DND-41 (cell line): ENCODE measurements around the gene GPR156.

ENCODE experiments used
- ATAC-seq: fragments of 200-7000 bp; cut with Tn5 transposase; 3 replicates; pipeline ENCODE4 v1.9.1; 2021; ENCODE audit warnings: low read depth; ENCODE audit not compliant: insufficient read depth
- DNase-seq: peaks from one replicate; pipeline ENCODE4 v3.0.0-alpha.2; 2020
- H2AFZ ChIP-seq: 2 replicates; pipeline ENCODE4 v1.6.0; 2012; ENCODE audit warnings: low read depth, low read length
- H3K27ac ChIP-seq: 2 replicates; pipeline ENCODE4 v1.5.1; 2012; ENCODE audit warnings: low read length, inconsistent platforms
- H3K27me3 ChIP-seq: fragments of 200-600 bp; sonication (generic); 2 replicates; pipeline ENCODE4 v1.6.0; 2012; ENCODE audit warnings: low read length, mild to moderate bottlenecking, inconsistent platforms; ENCODE audit not compliant: insufficient read depth, poor library complexity
- H3K36me3 ChIP-seq: 2 replicates; pipeline ENCODE4 v1.5.1; 2012; ENCODE audit warnings: low read length, inconsistent platforms; ENCODE audit not compliant: insufficient read depth
- H3K4me1 ChIP-seq: 2 replicates; pipeline ENCODE4 v1.5.1; 2012; ENCODE audit warnings: mild to moderate bottlenecking, low read length; ENCODE audit not compliant: insufficient read depth
- H3K4me2 ChIP-seq: 2 replicates; pipeline ENCODE4 v1.6.0; 2012; ENCODE audit warnings: mild to moderate bottlenecking, moderate library complexity, low read length, inconsistent platforms; ENCODE audit not compliant: insufficient read depth
- H3K4me3 ChIP-seq, 2 experiments: fragments of 200-600 bp in 1 of 2; shearing (Covaris generic) in 1 of 2; 2 replicates each; pipeline ENCODE4 v1.5.1; 2012 to 2016; ENCODE audit warnings: inconsistent platforms in 2 of 2, low read length in 2 of 2, mild to moderate bottlenecking in 2 of 2, low read depth in 1 of 2, moderate library complexity in 1 of 2
- H3K79me2 ChIP-seq: 2 replicates; pipeline ENCODE4 v1.6.0; 2012; ENCODE audit warnings: low read length, inconsistent platforms; ENCODE audit not compliant: insufficient read depth
- H3K9ac ChIP-seq: 2 replicates; pipeline ENCODE4 v1.6.0; 2012; ENCODE audit warnings: low read depth, mild to moderate bottlenecking, inconsistent platforms, low read length, moderate library complexity
- H3K9me3 ChIP-seq: 2 replicates; pipeline ENCODE4 v1.5.1; 2012; ENCODE audit warnings: low read length, moderate library complexity, mild to moderate bottlenecking, inconsistent platforms; ENCODE audit not compliant: insufficient read depth, severe bottlenecking
- H4K20me1 ChIP-seq: 2 replicates; pipeline ENCODE4 v1.6.0; 2012; ENCODE audit warnings: low read length; ENCODE audit not compliant: insufficient read depth
- EZH2 ChIP-seq: IDR thresholded peaks from 3 replicates; pipeline ENCODE4 v1.6.1; 2012; ENCODE audit warnings: borderline replicate concordance, low read depth, mild to moderate bottlenecking, moderate library complexity, low read length, inconsistent platforms; ENCODE audit not compliant: severe bottlenecking
- TF ChIP-seq, protein P1 (sequence below): IDR thresholded peaks from 2 replicates; pipeline ENCODE4 v1.5.1; 2012; ENCODE audit warnings: borderline replicate concordance, low read length, moderate library complexity, mild to moderate bottlenecking; ENCODE audit not compliant: poor library complexity, severe bottlenecking; ENCODE audit errors: extremely low read depth

Gene GPR156

DNA sequence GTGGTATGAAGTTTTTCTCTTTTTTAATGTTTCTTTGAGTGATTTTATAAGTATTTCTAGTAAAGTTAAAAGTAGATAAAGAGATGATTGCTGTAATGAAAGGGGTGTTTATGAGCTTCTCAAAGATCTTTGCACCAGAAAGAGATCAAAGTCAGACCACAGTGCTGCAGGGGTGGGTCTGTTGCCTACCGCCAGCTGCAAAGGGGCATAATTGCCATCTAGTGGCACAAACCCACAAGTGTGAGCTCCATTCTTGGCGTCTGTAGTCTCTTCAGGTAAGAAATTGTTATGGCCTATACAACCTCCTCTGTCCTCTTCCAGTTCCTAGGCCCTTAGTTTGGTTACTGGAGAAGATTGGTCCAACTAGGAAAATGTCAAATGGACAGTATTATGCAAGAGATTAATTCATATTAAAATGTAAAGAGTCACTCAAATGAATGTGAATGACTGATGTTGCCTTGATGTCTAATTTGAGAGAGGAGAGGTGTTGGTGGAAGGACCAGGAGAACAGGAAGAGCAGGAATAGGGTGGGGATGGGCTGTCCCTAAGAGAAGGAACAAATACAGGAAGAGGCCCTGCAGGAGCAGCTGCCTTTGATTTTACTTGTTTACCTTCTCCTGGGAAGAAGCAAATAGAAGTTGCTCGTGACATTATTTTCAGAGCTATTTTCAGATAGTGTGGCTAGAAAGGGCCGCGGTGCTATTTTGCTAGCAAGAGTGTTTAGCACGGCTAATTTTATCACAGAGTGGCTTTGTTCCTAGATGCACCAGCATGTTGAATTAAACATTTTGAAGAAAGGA is 137.8 kb downstream of the GPR156 start:
- H3K4me3 ChIP-seq, result no peak overlapping the region

DNA sequence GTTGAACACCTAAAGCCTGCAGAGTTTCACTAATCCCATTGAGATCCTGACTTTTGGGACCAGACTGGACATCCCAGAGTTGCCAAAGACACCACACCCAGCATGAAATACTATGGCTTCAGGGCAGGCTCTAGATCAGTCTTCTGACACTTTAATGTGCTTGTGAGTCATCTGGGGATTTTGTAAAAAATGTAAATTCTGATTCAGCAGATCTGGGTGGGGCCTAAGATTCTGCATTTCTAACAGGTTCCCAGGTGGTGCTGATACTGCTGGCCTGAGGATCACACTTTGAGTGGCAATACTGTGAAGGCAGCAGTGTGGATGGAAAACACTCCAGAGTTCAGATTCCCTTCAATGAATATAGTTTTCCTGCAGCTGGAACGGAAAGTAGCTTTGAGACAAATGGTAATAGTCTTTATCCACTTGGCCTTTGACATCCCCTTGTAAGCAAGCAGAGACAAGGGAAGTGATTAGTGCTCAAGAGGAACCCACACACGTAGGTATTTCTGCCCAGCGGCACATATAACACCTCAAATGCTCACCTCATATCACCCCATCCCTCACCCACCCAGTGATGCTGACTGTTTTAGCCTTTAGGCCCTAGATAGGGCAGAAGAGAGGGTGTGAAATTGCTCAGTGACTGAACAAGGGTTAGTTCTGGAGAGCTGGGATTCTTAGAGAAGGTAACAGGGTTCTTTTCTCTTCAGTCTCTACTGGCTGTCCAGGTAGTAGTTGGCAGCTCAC is 139.3 kb downstream of the GPR156 start:
- DNase-seq (no peak), ATAC-seq (no peak)
- no peaks in the 10 kb centered on the region for H3K36me3 ChIP-seq
- peaks cover 32% of the 10 kb centered on the region for H3K4me1 ChIP-seq
- no peaks in the 10 kb centered on the region for H3K79me2 ChIP-seq
- no peaks in the 10 kb centered on the region for H4K20me1 ChIP-seq
- no peaks in the 10 kb centered on the region for H3K9me3 ChIP-seq
- TF ChIP-seq EZH2, result no peak
- TF ChIP-seq, protein P1, sequence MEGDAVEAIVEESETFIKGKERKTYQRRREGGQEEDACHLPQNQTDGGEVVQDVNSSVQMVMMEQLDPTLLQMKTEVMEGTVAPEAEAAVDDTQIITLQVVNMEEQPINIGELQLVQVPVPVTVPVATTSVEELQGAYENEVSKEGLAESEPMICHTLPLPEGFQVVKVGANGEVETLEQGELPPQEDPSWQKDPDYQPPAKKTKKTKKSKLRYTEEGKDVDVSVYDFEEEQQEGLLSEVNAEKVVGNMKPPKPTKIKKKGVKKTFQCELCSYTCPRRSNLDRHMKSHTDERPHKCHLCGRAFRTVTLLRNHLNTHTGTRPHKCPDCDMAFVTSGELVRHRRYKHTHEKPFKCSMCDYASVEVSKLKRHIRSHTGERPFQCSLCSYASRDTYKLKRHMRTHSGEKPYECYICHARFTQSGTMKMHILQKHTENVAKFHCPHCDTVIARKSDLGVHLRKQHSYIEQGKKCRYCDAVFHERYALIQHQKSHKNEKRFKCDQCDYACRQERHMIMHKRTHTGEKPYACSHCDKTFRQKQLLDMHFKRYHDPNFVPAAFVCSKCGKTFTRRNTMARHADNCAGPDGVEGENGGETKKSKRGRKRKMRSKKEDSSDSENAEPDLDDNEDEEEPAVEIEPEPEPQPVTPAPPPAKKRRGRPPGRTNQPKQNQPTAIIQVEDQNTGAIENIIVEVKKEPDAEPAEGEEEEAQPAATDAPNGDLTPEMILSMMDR, result no peak
- no peak overlapping the region for H3K9ac ChIP-seq
- no peak overlapping the region for H3K27ac ChIP-seq
- no peak overlapping the region for H2AFZ ChIP-seq
- H3K4me2 ChIP-seq, result no peak overlapping the region
- no peaks in the 10 kb centered on the region for H3K27me3 ChIP-seq
- H3K4me3 ChIP-seq, result no peak overlapping the region

More for the DNA sequence above, 137.8 kb downstream of the GPR156 start:
- Histone ChIP-seq H3K4me2 (peak overlapping the region; percentile 33), H2AFZ (no peak overlapping the region), H3K9me3 (no peaks in the 10 kb centered on the region), H4K20me1 (no peaks in the 10 kb centered on the region), H3K79me2 (no peaks in the 10 kb centered on the region), H3K4me1 (peaks cover 32% of the 10 kb centered on the region), H3K27me3 (no peaks in the 10 kb centered on the region), H3K9ac (no peak overlapping the region), H3K36me3 (no peaks in the 10 kb centered on the region), H3K27ac (peak overlapping the region; percentile 51)
- TF ChIP-seq EZH2, result no peak
- TF ChIP-seq, protein P1, result peak; percentile 80
- DNase-seq (peak; percentile 75), ATAC-seq (peak; percentile 73)

DNA sequence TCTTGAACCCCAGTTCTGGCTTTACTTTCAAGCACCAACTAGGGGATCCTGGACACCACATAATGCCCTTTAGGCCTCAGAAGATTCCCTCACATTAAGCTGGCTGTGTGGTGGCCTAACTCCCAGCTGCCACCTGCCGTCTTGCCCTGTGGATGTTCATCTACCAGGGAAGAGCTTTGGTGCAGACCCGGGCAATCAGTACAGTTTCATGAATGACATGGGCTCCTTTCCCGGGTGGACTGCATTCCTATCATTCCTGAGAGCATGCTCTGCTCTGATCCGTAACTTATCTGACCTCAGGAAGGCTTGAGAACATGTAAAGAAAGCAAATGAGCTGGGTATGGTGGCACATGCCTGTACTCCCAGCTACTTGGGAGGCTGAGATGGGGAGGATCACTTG is 140.8 kb downstream of the GPR156 start:
- DNase-seq (no peak), ATAC-seq (no peak)
- H3K9ac ChIP-seq, result no peak overlapping the region
- H3K9me3 ChIP-seq, result no peaks in the 10 kb centered on the region
- no peaks in the 10 kb centered on the region for H4K20me1 ChIP-seq
- H3K4me3 ChIP-seq, result no peak overlapping the region
- no peak overlapping the region for H3K27ac ChIP-seq
- TF ChIP-seq EZH2, result no peak
- TF ChIP-seq, protein P1, result no peak
- no peak overlapping the region for H2AFZ ChIP-seq
- no peaks in the 10 kb centered on the region for H3K36me3 ChIP-seq
- no peaks in the 10 kb centered on the region for H3K79me2 ChIP-seq
- H3K4me2 ChIP-seq, result no peak overlapping the region
- H3K27me3 ChIP-seq, result no peaks in the 10 kb centered on the region
- peaks cover 28% of the 10 kb centered on the region for H3K4me1 ChIP-seq
